ENCODE measurements around the gene TGIF1.

The TGIF1 gene

DNA sequence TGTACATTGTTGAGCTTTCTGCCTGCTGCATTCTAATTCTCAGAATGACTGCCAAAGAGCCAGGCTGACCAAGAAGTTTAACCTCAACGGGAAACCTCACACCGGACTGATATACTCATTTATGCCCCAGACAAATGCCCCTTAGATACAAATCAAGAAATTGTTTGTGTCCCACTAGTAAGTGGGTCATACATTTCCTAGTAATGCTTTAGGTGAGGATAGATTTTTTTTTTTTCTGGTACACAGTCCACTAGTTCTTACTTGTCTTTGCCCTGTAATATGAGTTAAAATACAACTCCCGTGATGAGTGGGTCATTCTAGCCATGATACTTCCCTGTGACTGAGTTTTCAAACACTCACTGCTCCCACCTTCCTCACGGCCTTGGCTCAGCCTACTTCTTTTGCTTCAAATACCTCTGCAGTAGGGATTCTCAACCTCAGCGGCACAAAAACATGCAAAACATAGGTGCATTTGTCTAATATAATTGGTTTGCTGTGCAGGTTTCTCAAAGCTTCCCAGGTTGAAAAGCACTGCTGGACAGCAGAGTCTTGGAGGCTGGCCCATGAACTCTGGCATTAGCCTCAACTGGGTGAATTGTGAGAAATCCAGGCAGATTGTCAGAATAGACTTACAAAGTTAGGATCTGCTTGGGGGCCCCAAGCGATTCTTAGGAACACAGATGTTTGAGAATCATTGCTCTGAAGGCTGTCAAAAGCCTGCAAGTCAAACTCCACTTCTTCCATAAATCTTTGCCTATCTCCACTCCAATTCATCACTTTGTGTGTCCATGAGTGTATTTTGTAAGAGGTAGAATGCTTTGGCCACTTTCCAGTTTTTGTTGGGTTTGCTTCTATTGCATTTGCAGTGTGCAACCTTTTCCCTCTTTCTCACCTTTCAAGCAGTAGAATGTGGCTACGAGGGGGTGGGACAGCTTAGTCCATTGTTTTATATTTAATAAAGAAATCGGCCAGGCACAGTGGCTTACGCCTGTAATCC is 35.5 kb downstream of the TGIF1 start:
- ChIA-PET POLR2A (no interaction called here), CTCF (no interaction called here)
- DNase-seq (ENCODE audit: extremely low spot score): no peak
- TF ChIP-seq BHLHE40 (IDR thresholded peaks at IDR 0.05; ENCODE audit: borderline replicate concordance) (no peak), ELF4 (IDR thresholded peaks at IDR 0.05) (no peak), LEF1 (IDR thresholded peaks at IDR 0.05; ENCODE audit: borderline replicate concordance) (no peak), CTBP1 (IDR thresholded peaks at IDR 0.05; ENCODE audit: borderline replicate concordance) (no peak), ARNT (IDR thresholded peaks at IDR 0.05) (no peak), HDGF (IDR thresholded peaks at IDR 0.05; ENCODE audit: borderline replicate concordance) (no peak), FOXA1 (IDR thresholded peaks at IDR 0.05) (no peak), NFRKB (IDR thresholded peaks at IDR 0.05) (no peak), ZNF384 (IDR thresholded peaks at IDR 0.05) (no peak), SUZ12 (IDR thresholded peaks at IDR 0.05) (no peak), PKNOX1 (IDR thresholded peaks at IDR 0.05) (no peak)

- CTCF ChIA-PET: no interaction called here
- POLR2A ChIA-PET: no interaction called here
- DNase-seq (ENCODE audit: extremely low spot score): no peak
- no peak for TF ChIP-seq TARDBP (IDR thresholded peaks at IDR 0.05)
- no peak for TF ChIP-seq BHLHE40 (IDR thresholded peaks at IDR 0.05; ENCODE audit: borderline replicate concordance)
- TF ChIP-seq CTBP1 (IDR thresholded peaks at IDR 0.05; ENCODE audit: borderline replicate concordance): no peak
- no peak for TF ChIP-seq SP1 (IDR thresholded peaks at IDR 0.05)
- TF ChIP-seq ELF4 (IDR thresholded peaks at IDR 0.05): no peak
These were observed 36.5 kb downstream of the TGIF1 start for GRCh38 chr18:3486512-3486911.

DNA sequence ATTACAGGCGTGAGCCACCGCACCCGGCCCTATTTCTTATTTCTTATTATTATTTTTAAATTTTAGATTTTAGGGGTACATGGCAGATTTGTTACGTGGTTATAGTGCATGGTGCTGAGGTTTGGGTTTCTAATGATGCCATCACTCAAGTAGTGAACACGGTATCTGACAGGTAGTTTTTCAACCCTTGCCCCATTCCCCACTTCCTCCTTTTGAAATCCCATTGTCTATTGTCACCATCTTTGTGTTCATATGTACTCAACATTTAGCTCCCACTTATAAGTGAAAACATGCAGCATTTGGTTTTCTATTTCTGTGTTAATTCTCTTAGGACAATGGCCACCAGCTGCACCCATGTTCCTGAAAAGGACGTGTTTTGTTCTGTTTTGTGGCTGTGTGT is 39.5 kb downstream of the TGIF1 start:
- TF ChIP-seq SUZ12 (IDR thresholded peaks at IDR 0.05) (no peak), L3MBTL2 (conservative IDR thresholded peaks at IDR 0.05) (no peak), PKNOX1 (IDR thresholded peaks at IDR 0.05) (no peak), NFRKB (IDR thresholded peaks at IDR 0.05) (no peak), SP1 (IDR thresholded peaks at IDR 0.05) (no peak), TARDBP (IDR thresholded peaks at IDR 0.05) (no peak), FOXK2 (IDR thresholded peaks at IDR 0.05) (no peak), ZNF384 (IDR thresholded peaks at IDR 0.05) (no peak)
- ChIA-PET POLR2A (no interaction called here), CTCF (interaction anchor here (1.2 kb wide), 1 partner anchor 10 kb away, joined by 4 read pairs; no protein-coding TSS in a partner anchor)
- DNase-seq (ENCODE audit: extremely low spot score): no peak

- ChIA-PET CTCF (interaction anchor here (0.9 kb wide), 1 partner anchor 27 kb away, joined by 3 read pairs; no protein-coding TSS in a partner anchor), POLR2A (no interaction called here)
- TF ChIP-seq ZNF384 (IDR thresholded peaks at IDR 0.05): no peak
- TF ChIP-seq NFRKB (IDR thresholded peaks at IDR 0.05): no peak
- no peak for TF ChIP-seq HDGF (IDR thresholded peaks at IDR 0.05; ENCODE audit: borderline replicate concordance)
- TF ChIP-seq ELF4 (IDR thresholded peaks at IDR 0.05): no peak
- no peak for TF ChIP-seq CTBP1 (IDR thresholded peaks at IDR 0.05; ENCODE audit: borderline replicate concordance)
- TF ChIP-seq TARDBP (IDR thresholded peaks at IDR 0.05): no peak
- no peak for TF ChIP-seq SP1 (IDR thresholded peaks at IDR 0.05)
- TF ChIP-seq LEF1 (IDR thresholded peaks at IDR 0.05; ENCODE audit: borderline replicate concordance): no peak
- TF ChIP-seq FOXA1 (IDR thresholded peaks at IDR 0.05): no peak
- TF ChIP-seq SUZ12 (IDR thresholded peaks at IDR 0.05): no peak
- TF ChIP-seq PKNOX1 (IDR thresholded peaks at IDR 0.05): no peak
- no peak for TF ChIP-seq FOXK2 (IDR thresholded peaks at IDR 0.05)
- TF ChIP-seq BHLHE40 (IDR thresholded peaks at IDR 0.05; ENCODE audit: borderline replicate concordance): no peak
- no peak for TF ChIP-seq FOXM1 (IDR thresholded peaks at IDR 0.05; ENCODE audit: borderline replicate concordance)
- TF ChIP-seq L3MBTL2 (conservative IDR thresholded peaks at IDR 0.05): no peak
- no peak for DNase-seq (ENCODE audit: extremely low spot score)
These were observed 42.1 kb downstream of the TGIF1 start for GRCh38 chr18:3491981-3492555.

DNA sequence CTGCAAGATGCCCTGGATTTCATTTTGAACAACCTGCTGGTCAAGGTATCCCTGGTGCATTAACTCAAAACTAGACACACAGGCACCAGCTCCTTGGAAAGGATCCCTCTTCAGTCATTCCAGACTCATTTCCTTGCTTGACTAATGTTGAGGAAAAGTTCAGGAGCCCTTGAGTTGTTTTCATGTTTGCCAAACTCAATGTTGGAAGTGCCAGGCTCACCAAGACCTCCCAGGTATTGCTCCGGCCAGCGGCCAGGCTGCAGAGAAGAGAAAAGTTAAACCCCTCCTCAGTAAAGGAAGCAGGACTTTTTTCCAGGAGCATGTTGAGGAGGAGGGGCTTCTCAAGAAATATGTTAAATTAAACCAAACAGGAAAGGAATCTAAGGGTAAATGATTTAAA is 42.7 kb downstream of the TGIF1 start:
- no peak for DNase-seq (ENCODE audit: extremely low spot score)
- ChIA-PET POLR2A (no interaction called here), CTCF (interaction anchor here (0.9 kb wide), 1 partner anchor 27 kb away, joined by 3 read pairs; no protein-coding TSS in a partner anchor)
- TF ChIP-seq CTBP1 (IDR thresholded peaks at IDR 0.05; ENCODE audit: borderline replicate concordance) (no peak), PKNOX1 (IDR thresholded peaks at IDR 0.05) (no peak), TARDBP (IDR thresholded peaks at IDR 0.05) (no peak), FOXK2 (IDR thresholded peaks at IDR 0.05) (no peak), NFRKB (IDR thresholded peaks at IDR 0.05) (no peak), LEF1 (IDR thresholded peaks at IDR 0.05; ENCODE audit: borderline replicate concordance) (no peak), ZNF384 (IDR thresholded peaks at IDR 0.05) (no peak), L3MBTL2 (conservative IDR thresholded peaks at IDR 0.05) (no peak), ELF4 (IDR thresholded peaks at IDR 0.05) (no peak), FOXM1 (IDR thresholded peaks at IDR 0.05; ENCODE audit: borderline replicate concordance) (no peak), BHLHE40 (IDR thresholded peaks at IDR 0.05; ENCODE audit: borderline replicate concordance) (no peak), ARNT (IDR thresholded peaks at IDR 0.05) (no peak), FOXA1 (IDR thresholded peaks at IDR 0.05) (no peak), SUZ12 (IDR thresholded peaks at IDR 0.05) (no peak)

Data from HEK293T (cell line).